K562 (cell line): ENCODE data around the gene PYGO2. TPM values are rescaled to one million over a fixed set of nuclear protein-coding genes. Genes with fewer than 3 reads are reported as not detected.

Experiments used
- ATAC-seq: fragments of 200-7000 bp; cut with Tn5 transposase; 3 replicates; pipeline ENCODE4 v1.9.1; 2020; ENCODE audit warnings: moderate library complexity
- BruUV-seq: library from RNA; stranded (reverse); fragments of 400-500 nt; replicated peaks from 2 replicates; lab custom pipeline; 2021; lab: Mats Ljungman, UMichigan
- CTCF ChIA-PET: fragments of 300-600 bp; formaldehyde crosslinking; extraction: SDS; loops from one replicate; lab custom pipeline; 2021; ENCODE audit warnings: low intra/inter-chr PET ratio; lab: Yijun Ruan, JAX
- POLR2A ChIA-PET: fragments of 300-600, 350-650 bp; sonication (Branson Sonifier 250); formaldehyde crosslinking; extraction: SDS; loops from one replicate; lab custom pipeline; 2021; ENCODE audit warnings: antibody characterized with exemption, inconsistent platforms; lab: Yijun Ruan, JAX
- DNase-seq, 4 experiments: peaks; one replicate each; pipeline versions ENCODE4 v3.0.0 to v3.0.0-alpha.2; 2011 to 2018; ENCODE audit warnings: low spot score in 3 of 4, mixed read lengths in 3 of 4; ENCODE audit errors: extremely low read depth in 1 of 4
- FAIRE-seq: peaks from 2 replicates; lab custom pipeline; 2011; peaks lifted over from hg19 to GRCh38; lab: Jason Lieb, UNC
- H2AFZ ChIP-seq: 2 replicates; pipeline ENCODE4 v1.6.0; 2011; ENCODE audit warnings: low read depth, low read length, control low read depth, inconsistent platforms
- H3K27ac ChIP-seq: fragments of 200-600 bp; 3 replicates; pipeline ENCODE4 v1.8.0; 2011; ENCODE audit warnings: low read depth, mild to moderate bottlenecking, control low read depth, inconsistent platforms, low read length, moderate library complexity, mixed read lengths; ENCODE audit errors: extremely low read depth
- H3K27me3 ChIP-seq, 2 experiments: fragments of 300-600 bp in 1 of 2; 2 replicates in 1 of 2; 3 replicates in 1 of 2; pipeline versions ENCODE4 v1.6.0 to v1.8.0; 2011; ENCODE audit warnings: inconsistent platforms in 2 of 2, low read length in 2 of 2, mild to moderate bottlenecking in 1 of 2, mixed read lengths in 1 of 2, moderate library complexity in 1 of 2; ENCODE audit not compliant: control insufficient read depth in 2 of 2, insufficient read depth in 2 of 2
- H3K36me3 ChIP-seq: fragments of 300-600 bp; 3 replicates; pipeline ENCODE4 v1.8.0; 2011; ENCODE audit warnings: mild to moderate bottlenecking, low read length, inconsistent platforms; ENCODE audit not compliant: control insufficient read depth, insufficient read depth
- H3K4me1 ChIP-seq, 2 experiments: fragments of 200-600 bp in 1 of 2; replicated peaks in 1 of 2; 2 replicates in 1 of 2; 3 replicates in 1 of 2; pipeline versions ENCODE4 v1.5.1 to v1.8.0; 2011; ENCODE audit warnings: inconsistent platforms in 2 of 2, low read length in 2 of 2, mild to moderate bottlenecking in 1 of 2, mixed read lengths in 1 of 2, moderate library complexity in 1 of 2; ENCODE audit not compliant: control insufficient read depth in 2 of 2, insufficient read depth in 2 of 2
- H3K4me2 ChIP-seq: 2 replicates; pipeline ENCODE4 v1.6.1; 2011; ENCODE audit warnings: low read length, control low read depth, inconsistent platforms, mixed read lengths; ENCODE audit not compliant: insufficient read depth
- H3K4me3 ChIP-seq: fragments of 200-600 bp; sonication (generic), shearing (Covaris generic); 2 replicates; pipeline ENCODE4 v1.5.1; 2016; ENCODE audit warnings: control low read depth, inconsistent platforms
- H3K79me2 ChIP-seq: fragments of 200-600 bp; 3 replicates; pipeline ENCODE4 v1.8.0; 2011; ENCODE audit warnings: low read length, inconsistent platforms; ENCODE audit not compliant: control insufficient read depth, insufficient read depth
- H3K9ac ChIP-seq, 2 experiments: 2 replicates each; pipeline versions ENCODE4 v1.6.0 to v1.6.1; 2011; ENCODE audit warnings: low read depth in 2 of 2, low read length in 2 of 2, control low read depth in 1 of 2, inconsistent platforms in 1 of 2, mild to moderate bottlenecking in 1 of 2, mixed read lengths in 1 of 2; ENCODE audit not compliant: insufficient read depth in 1 of 2
- H3K9me1 ChIP-seq: one replicate; pipeline ENCODE4 v1.6.0; 2011; ENCODE audit warnings: inconsistent platforms, mild to moderate bottlenecking, low read length, moderate library complexity; ENCODE audit not compliant: control insufficient read depth, insufficient read depth
- H3K9me3 ChIP-seq: replicated peaks from 2 replicates; pipeline ENCODE4 v1.5.1; 2011; ENCODE audit warnings: low read depth, low read length, inconsistent platforms; ENCODE audit not compliant: control insufficient read depth, insufficient read depth
- H4K20me1 ChIP-seq: replicated peaks from 2 replicates; pipeline ENCODE4 v1.6.1; 2011; ENCODE audit warnings: low read length, inconsistent platforms, mixed read lengths; ENCODE audit not compliant: control insufficient read depth, insufficient read depth
- BRD9 ChIP-seq: fragments of 450-650 bp; IDR thresholded peaks from 2 replicates; pipeline ENCODE4 v1.6.1; 2018; ENCODE audit warnings: low read depth; ENCODE audit not compliant: partially characterized antibody
- CTCF ChIP-seq, 3 experiments: IDR thresholded peaks in 2 of 3; conservative IDR thresholded peaks in 1 of 3; 2 replicates each; pipeline ENCODE4 v1.5.1; 2011 to 2012; ENCODE audit warnings: low read length in 3 of 3, mild to moderate bottlenecking in 3 of 3, control low read depth in 2 of 3, improper control_type of control experiment in 1 of 3, inconsistent platforms in 1 of 3, low read depth in 1 of 3, mixed read lengths in 1 of 3, moderate library complexity in 1 of 3; ENCODE audit not compliant: insufficient read depth in 2 of 3
- HIVEP1 ChIP-seq: fragments of 250-450 bp; sonication (Bioruptor Pico); IDR thresholded peaks from 2 replicates; pipeline ENCODE4 v1.4.0; 2020; ENCODE audit warnings: mild to moderate bottlenecking
- KLF13 ChIP-seq: fragments of 450-650 bp; IDR thresholded peaks from 2 replicates; pipeline ENCODE4 v1.6.1; 2016; ENCODE audit warnings: missing genetic modification characterization, low read depth, mild to moderate bottlenecking, missing compliant biosample characterization, moderate library complexity, borderline replicate concordance
- KLF6 ChIP-seq: fragments of 250-450 bp; sonication (Bioruptor Pico); IDR thresholded peaks from 2 replicates; pipeline ENCODE4 v1.4.0; 2020; ENCODE audit warnings: mild to moderate bottlenecking, moderate library complexity, borderline replicate concordance
- NCOA6 ChIP-seq: fragments of 450-650 bp; IDR thresholded peaks from 2 replicates; pipeline ENCODE4 v1.6.1; 2017; ENCODE audit warnings: mild to moderate bottlenecking
- NFIC ChIP-seq: fragments of 450-650 bp; IDR thresholded peaks from 2 replicates; pipeline ENCODE4 v1.6.1; 2017; ENCODE audit warnings: mild to moderate bottlenecking, inconsistent platforms
- NR0B1 ChIP-seq: fragments of 450-650 bp; IDR thresholded peaks from one replicate; pipeline ENCODE4 v1.6.1; 2018; ENCODE audit warnings: mild to moderate bottlenecking, moderate library complexity; ENCODE audit not compliant: partially characterized antibody
- POLR2G ChIP-seq: fragments of 200-400 bp; formaldehyde crosslinking; IDR thresholded peaks from 2 replicates; pipeline ENCODE4 v1.6.1; 2017; ENCODE audit warnings: low read depth, mild to moderate bottlenecking, antibody characterized with exemption, low read length, moderate library complexity
- POLR2H ChIP-seq: IDR thresholded peaks from 2 replicates; pipeline ENCODE4 v1.6.1; 2016; ENCODE audit warnings: missing genetic modification characterization, low read depth, mild to moderate bottlenecking, control low read depth, missing compliant biosample characterization, moderate library complexity
- TCF3 ChIP-seq: sonication (generic); formaldehyde crosslinking; IDR thresholded peaks from 2 replicates; pipeline ENCODE4 v1.4.0; 2020; ENCODE audit warnings: mild to moderate bottlenecking, missing genetic modification reagents
- TEAD4 ChIP-seq, 2 experiments: sonication (generic) in 1 of 2; formaldehyde crosslinking in 1 of 2; IDR thresholded peaks; 2 replicates each; pipeline versions ENCODE4 v1.6.1 to v1.8.0; 2012 to 2022; ENCODE audit warnings: borderline replicate concordance in 1 of 2, inconsistent platforms in 1 of 2, low read length in 1 of 2, mild to moderate bottlenecking in 1 of 2, missing genetic modification reagents in 1 of 2
- ZBTB33 ChIP-seq: sonication (generic); formaldehyde crosslinking; IDR thresholded peaks from 2 replicates; pipeline ENCODE4 v1.8.1; 2023; ENCODE audit warnings: mild to moderate bottlenecking, missing genetic modification reagents
- ZNF140 ChIP-seq: fragments of 250-450 bp; sonication (Bioruptor Pico); IDR thresholded peaks from 2 replicates; pipeline ENCODE4 v1.8.0; 2021; ENCODE audit warnings: moderate library complexity, mild to moderate bottlenecking, inconsistent platforms
- ZSCAN29 ChIP-seq: fragments of 450-650 bp; IDR thresholded peaks from 2 replicates; pipeline ENCODE4 v1.6.1; 2017
- WGBS: fragments of 100-300 bp; shearing (Covaris generic); methylation state at CpG from one replicate; pipeline ENCODE4 v1.1.6; 2016; ENCODE audit warnings: low coverage, mixed read lengths; ENCODE audit not compliant: insufficient coverage; ENCODE audit errors: missing lambda C conversion rate; 5-methylcytosine and 5-hydroxymethylcytosine counted together
- in situ Hi-C: fragments of 300-500 bp; cut with MboI; formaldehyde crosslinking; loops from 4 replicates; pipeline ENCODE4 v1.15.0; 2018; ENCODE audit warnings: inconsistent platforms, mixed read lengths
- intact Hi-C: fragments of 100-400 bp; cut with micrococcal nuclease; formaldehyde crosslinking; loops from 2 replicates; pipeline ENCODE4 v1.14.2; 2022
- polyA plus RNA-seq, 8 experiments: library from polyadenylated mRNA; depleted of rRNA in 4 of 8; stranded (reverse) in 5 of 8; unstranded in 3 of 8; fragments of >200 nt; fragmentation: Nextera tagmentation in 2 of 8; fragmentation: Illumina TruSeq in 1 of 8; extraction: Ambion mirVana in 2 of 8; extraction: Trizol in 1 of 8; gene quantifications; 2 replicates each; pipeline versions ENCODE4 v1.2.1 to v1.2.3, GENCODE V29; 2011 to 2014; ENCODE audit warnings: inconsistent platforms in 1 of 8, missing spikeins in 1 of 8
- total RNA-seq, 7 experiments: library from RNA; depleted of rRNA in 6 of 7; stranded (reverse); fragments of >200 nt in 6 of 7; fragmentation: Illumina TruSeq in 2 of 7; extraction: Trizol in 2 of 7; gene quantifications; 2 replicates each; pipeline versions ENCODE4 v1.2.1 to v1.2.3, GENCODE V29; 2011 to 2021; ENCODE audit warnings: low replicate concordance in 1 of 7

PYGO2 gene
- total and polyA plus RNA-seq, 9 of the 15 experiments (the other 6 are each of a cell fraction or from before 2014, with no cell fraction given) = 8.3 to 36.2 (median 18.2) TPM

- peaks cover 11% of the 10 kb centered on the region; the same call in 2 of the 3 replicates for H3K79me2 ChIP-seq
- no peak for DNase-seq
- peak within 1 kb of the TSS; percentile 47 for H3K4me2 ChIP-seq
- H3K36me3 ChIP-seq = peaks cover 29% of the 10 kb centered on the region; the same call in 2 of the 3 replicates
- H3K4me1 ChIP-seq = peaks cover 37 to 40% of the 10 kb centered on the region in 2 experiments
- peaks cover 6% of the 10 kb centered on the region for H3K9me1 ChIP-seq
- no peaks in the 10 kb centered on the region; the same call in 1 of the 2 replicates for H4K20me1 ChIP-seq
- BruUV-seq = no TSS peak
- no peak within 1 kb of the TSS for H3K4me3 ChIP-seq
- ChIA-PET POLR2A (interaction anchor here (0.6 to 8.2 kb wide), 18 partner anchors 10 to 125 kb away, joined by 3 to 80 read pairs (median 4); partner anchors contain the start of genes CKS1B, FLAD1, PBXIP1 and PMVK), CTCF (no interaction called here)
- 37% methylated on average over 8 of the region's 8 CpGs for WGBS
- in situ Hi-C loops = no loop called here
- peak; percentile 65 for FAIRE-seq
- H3K27ac ChIP-seq = peak within 1 kb of the TSS; percentile 73
- ATAC-seq = peak; percentile 52
- H3K9ac ChIP-seq = peak within 1 kb of the TSS; percentile 19 to 78
- intact Hi-C loops = loop anchor here (2.0 kb wide), 1 partner anchor 39 kb away; no protein-coding TSS in a partner anchor
- H3K9me3 ChIP-seq = no peaks in the 10 kb centered on the region
- H2AFZ ChIP-seq = peak within 1 kb of the TSS; percentile 47; the same call in 1 of the 2 replicates
- no peaks in the 10 kb centered on the region for H3K27me3 ChIP-seq
- TF ChIP-seq NR0B1 = no peak
- peak; percentile 43; the same call in 1 of the 2 replicates for TF ChIP-seq POLR2G
- TF ChIP-seq BRD9 = no peak
- no peak for TF ChIP-seq POLR2H (tag)
- TF ChIP-seq HIVEP1 (CRISPR knock-in tag) = no peak
- no peak for TF ChIP-seq ZNF140 (CRISPR knock-in tag)
- TF ChIP-seq TEAD4 (IDR thresholded peaks at IDR 0.05; ENCODE audit: low read length) = no peak
- no peak for TF ChIP-seq TEAD4 (CRISPR knock-in tag; IDR thresholded peaks at IDR 0.05; ENCODE audit: borderline replicate concordance)
- no peak for TF ChIP-seq ZSCAN29
- TF ChIP-seq CTCF (IDR thresholded peaks at IDR 0.05 in 2 of 3, conservative IDR thresholded peaks at IDR 0.05 in 1 of 3; ENCODE audit: insufficient read depth in 2 of 3, low read depth in 1 of 3, low read length in 3 of 3) = no peak
- no peak for TF ChIP-seq KLF13
- TF ChIP-seq NCOA6 = no peak
- no peak for TF ChIP-seq KLF6 (CRISPR knock-in tag)
- TF ChIP-seq TCF3 (CRISPR knock-in tag) = 0 out of 2 replicates have a peak, but pooled peaks have one; percentile 13
- TF ChIP-seq ZBTB33 (CRISPR knock-in tag) = no peak
- peak; percentile 42 for TF ChIP-seq NFIC
Measured at GRCh38 chr1:154993572-154994268, 32.1 kb upstream of the PYGO2 start, which contains the start of gene LENEP. TSS of gene LENEP (plus strand) at chr1:154993586. CDS start at chr1:154993608, 22 bp downstream.
